PFSK-1 (cell line): ENCODE results near the gene SYNE3.

Experiments used
- FOXP2 ChIP-seq: optimal IDR thresholded peaks from 2 replicates; pipeline ENCODE3; 2011; ENCODE audit warnings: borderline replicate concordance, control low read depth, inconsistent platforms; ENCODE audit not compliant: insufficient read depth; ENCODE audit errors: extremely low read length, extremely low read depth
- POLR2AphosphoS5 ChIP-seq: IDR thresholded peaks from 2 replicates; pipeline ENCODE4 v1.6.1; 2012; ENCODE audit warnings: low read depth, mild to moderate bottlenecking, control low read depth, low read length, moderate library complexity
- SIN3A ChIP-seq: IDR thresholded peaks from 2 replicates; pipeline ENCODE4 v1.6.1; 2012; ENCODE audit warnings: mild to moderate bottlenecking, low read length, moderate library complexity, borderline replicate concordance; ENCODE audit not compliant: insufficient read depth
- TAF1 ChIP-seq: IDR thresholded peaks from 2 replicates; pipeline ENCODE4 v1.6.1; 2012; ENCODE audit warnings: low read length, control low read depth, borderline replicate concordance; ENCODE audit not compliant: insufficient read depth
- TF ChIP-seq, protein P1 (sequence below), 2 experiments: IDR thresholded peaks; 2 replicates each; pipeline versions ENCODE4 v1.6.1 to v1.8.0; 2011 to 2012; ENCODE audit warnings: low read depth in 2 of 2, low read length in 2 of 2, control low read depth in 1 of 2, inconsistent platforms in 1 of 2, mild to moderate bottlenecking in 1 of 2, moderate library complexity in 1 of 2; ENCODE audit not compliant: insufficient read depth in 1 of 2

The SYNE3 gene

GRCh38 chr14:95471016-95471415, 45.4 kb downstream of the SYNE3 start:
- no peak for TF ChIP-seq TAF1
- TF ChIP-seq, protein P1, sequence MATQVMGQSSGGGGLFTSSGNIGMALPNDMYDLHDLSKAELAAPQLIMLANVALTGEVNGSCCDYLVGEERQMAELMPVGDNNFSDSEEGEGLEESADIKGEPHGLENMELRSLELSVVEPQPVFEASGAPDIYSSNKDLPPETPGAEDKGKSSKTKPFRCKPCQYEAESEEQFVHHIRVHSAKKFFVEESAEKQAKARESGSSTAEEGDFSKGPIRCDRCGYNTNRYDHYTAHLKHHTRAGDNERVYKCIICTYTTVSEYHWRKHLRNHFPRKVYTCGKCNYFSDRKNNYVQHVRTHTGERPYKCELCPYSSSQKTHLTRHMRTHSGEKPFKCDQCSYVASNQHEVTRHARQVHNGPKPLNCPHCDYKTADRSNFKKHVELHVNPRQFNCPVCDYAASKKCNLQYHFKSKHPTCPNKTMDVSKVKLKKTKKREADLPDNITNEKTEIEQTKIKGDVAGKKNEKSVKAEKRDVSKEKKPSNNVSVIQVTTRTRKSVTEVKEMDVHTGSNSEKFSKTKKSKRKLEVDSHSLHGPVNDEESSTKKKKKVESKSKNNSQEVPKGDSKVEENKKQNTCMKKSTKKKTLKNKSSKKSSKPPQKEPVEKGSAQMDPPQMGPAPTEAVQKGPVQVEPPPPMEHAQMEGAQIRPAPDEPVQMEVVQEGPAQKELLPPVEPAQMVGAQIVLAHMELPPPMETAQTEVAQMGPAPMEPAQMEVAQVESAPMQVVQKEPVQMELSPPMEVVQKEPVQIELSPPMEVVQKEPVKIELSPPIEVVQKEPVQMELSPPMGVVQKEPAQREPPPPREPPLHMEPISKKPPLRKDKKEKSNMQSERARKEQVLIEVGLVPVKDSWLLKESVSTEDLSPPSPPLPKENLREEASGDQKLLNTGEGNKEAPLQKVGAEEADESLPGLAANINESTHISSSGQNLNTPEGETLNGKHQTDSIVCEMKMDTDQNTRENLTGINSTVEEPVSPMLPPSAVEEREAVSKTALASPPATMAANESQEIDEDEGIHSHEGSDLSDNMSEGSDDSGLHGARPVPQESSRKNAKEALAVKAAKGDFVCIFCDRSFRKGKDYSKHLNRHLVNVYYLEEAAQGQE (IDR thresholded peaks at IDR 0.05; ENCODE audit: insufficient read depth in 1 of 2, low read depth in 2 of 2, low read length in 2 of 2), result no peak
- TF ChIP-seq FOXP2, result no peak
- TF ChIP-seq POLR2AphosphoS5, result no peak
- no peak for TF ChIP-seq SIN3A

- TF ChIP-seq FOXP2 (no peak), TAF1 (no peak), POLR2AphosphoS5 (no peak), SIN3A (no peak)
- TF ChIP-seq, protein P1 (IDR thresholded peaks at IDR 0.05; ENCODE audit: insufficient read depth in 1 of 2, low read depth in 2 of 2, low read length in 2 of 2), result no peak
These were observed 47.3 kb downstream of the SYNE3 start for GRCh38 chr14:95469134-95469481.

DNA sequence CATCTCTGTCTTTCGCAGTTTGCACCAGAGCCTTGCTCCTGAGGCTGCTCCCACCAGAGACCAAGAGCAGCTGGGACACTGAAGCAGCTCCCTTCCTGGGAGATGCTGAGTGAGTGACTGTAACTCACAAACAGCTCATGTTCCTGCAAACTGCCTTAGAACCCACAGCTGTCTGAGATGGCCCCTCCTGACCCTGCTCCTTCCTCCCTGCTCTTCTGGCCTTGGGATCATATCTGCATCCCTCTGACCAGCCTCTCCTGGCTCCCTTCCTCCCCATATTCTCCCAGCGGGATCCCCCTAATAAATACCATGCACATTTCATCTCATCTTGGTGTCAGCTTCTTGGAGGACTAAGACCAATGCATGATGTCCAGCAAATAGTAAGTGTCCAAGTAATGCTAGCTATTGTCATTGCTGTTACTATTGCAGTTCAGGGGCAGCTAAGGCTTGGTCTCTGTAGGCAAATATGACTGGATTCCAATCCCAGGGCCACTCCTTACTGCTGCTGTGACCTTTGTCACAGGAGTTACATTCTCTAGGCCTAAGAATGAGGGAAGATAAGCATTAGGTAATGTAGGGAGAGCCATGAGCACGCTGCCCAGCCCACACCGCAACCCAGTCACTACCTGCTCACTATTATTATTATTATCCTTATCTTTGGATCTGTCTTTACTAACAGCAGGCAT, 47.9 kb downstream of the SYNE3 start:
- no peak for TF ChIP-seq POLR2AphosphoS5
- TF ChIP-seq, protein P1 (IDR thresholded peaks at IDR 0.05; ENCODE audit: insufficient read depth in 1 of 2, low read depth in 2 of 2, low read length in 2 of 2), result no peak
- TF ChIP-seq TAF1, result no peak
- no peak for TF ChIP-seq FOXP2
- no peak for TF ChIP-seq SIN3A

- TF ChIP-seq SIN3A (no peak), TAF1 (no peak), POLR2AphosphoS5 (no peak), FOXP2 (no peak)
- TF ChIP-seq, protein P1 (IDR thresholded peaks at IDR 0.05; ENCODE audit: insufficient read depth in 1 of 2, low read depth in 2 of 2, low read length in 2 of 2), result no peak
These were observed 48.8 kb downstream of the SYNE3 start for GRCh38 chr14:95467657-95468056.

DNA sequence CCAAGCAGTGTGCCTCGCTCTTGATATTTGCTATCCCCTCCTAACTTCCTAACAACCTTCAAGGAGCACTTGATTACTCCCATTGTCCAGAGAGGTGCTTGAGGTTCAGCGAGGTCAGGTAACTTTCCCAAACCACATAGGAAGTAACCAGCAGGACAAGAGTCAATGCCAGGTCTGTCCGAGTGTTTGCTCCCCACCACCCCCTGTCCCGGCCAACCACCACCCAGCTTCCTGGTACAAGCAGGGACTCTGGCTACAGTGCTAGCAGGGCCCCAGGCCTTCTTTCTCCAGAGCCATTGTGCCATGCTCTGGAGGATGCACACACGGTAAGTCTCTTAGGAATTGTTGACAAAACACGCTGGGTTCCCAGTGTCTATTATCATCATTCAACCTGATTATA, 49.2 kb downstream of the SYNE3 start:
- TF ChIP-seq TAF1 (no peak), FOXP2 (no peak)
- TF ChIP-seq, protein P1 (IDR thresholded peaks at IDR 0.05; ENCODE audit: insufficient read depth in 1 of 2, low read depth in 2 of 2, low read length in 2 of 2), result no peak
